Caco-2 (cell line): Measurements from ENCODE around the gene SMYD2. TPM values are rescaled to one million over a fixed set of nuclear protein-coding genes. Genes with fewer than 3 reads are reported as not detected.

Source experiments
- BruUV-seq: library from RNA; stranded (reverse); fragments of 400-500 nt; replicated peaks from 2 replicates; lab custom pipeline; 2021; lab: Mats Ljungman, UMichigan
- CTCF ChIA-PET: fragments of 300-600 bp; sonication (Branson Sonifier 250); formaldehyde crosslinking; loops from one replicate; lab custom pipeline; 2022; ENCODE audit warnings: antibody characterized with exemption; lab: Charles Lee
- POLR2A ChIA-PET: fragments of 300-600 bp; sonication (Branson Sonifier 250); formaldehyde crosslinking; loops from one replicate; lab custom pipeline; 2022; ENCODE audit warnings: antibody characterized with exemption; lab: Charles Lee
- DNase-seq, 2 experiments: peaks; one replicate each; pipeline versions ENCODE4 v3.0.0 to v3.0.0-alpha.2; 2020 to 2022
- H3K27me3 ChIP-seq: replicated peaks from 2 replicates; pipeline ENCODE4 v1.6.0; 2011; ENCODE audit warnings: low read length; ENCODE audit not compliant: control insufficient read depth, insufficient read depth
- H3K36me3 ChIP-seq: 2 replicates; pipeline ENCODE4 v1.5.1; 2011; ENCODE audit warnings: low read length; ENCODE audit not compliant: control insufficient read depth, insufficient read depth
- H3K4me1 ChIP-seq: fragments of 250-450 bp; sonication (Bioruptor Pico); 2 replicates; pipeline ENCODE4 v1.5.1; 2020; ENCODE audit warnings: mild to moderate bottlenecking
- H3K4me3 ChIP-seq: 2 replicates; pipeline ENCODE4 v1.5.1; 2011; ENCODE audit warnings: low read depth, mild to moderate bottlenecking, control low read depth, low read length
- H3K9me3 ChIP-seq: fragments of 250-450 bp; sonication (Bioruptor Pico); 2 replicates; pipeline ENCODE4 v1.5.1; 2020; ENCODE audit warnings: mild to moderate bottlenecking, moderate library complexity
- H3K27ac Mint-ChIP-seq: one replicate; pipeline ENCODE4 v1.8.0; 2022; ENCODE audit warnings: mixed read lengths; ENCODE audit not compliant: unreplicated experiment
- H3K27me3 Mint-ChIP-seq: one replicate; pipeline ENCODE4 v1.8.0; 2022; ENCODE audit warnings: mixed read lengths; ENCODE audit not compliant: insufficient read depth, unreplicated experiment
- H3K36me3 Mint-ChIP-seq: one replicate; pipeline ENCODE4 v1.8.0; 2022; ENCODE audit warnings: mild to moderate bottlenecking, mixed read lengths; ENCODE audit not compliant: insufficient read depth, unreplicated experiment
- H3K4me1 Mint-ChIP-seq: one replicate; pipeline ENCODE4 v1.8.0; 2022; ENCODE audit warnings: low read depth, mixed read lengths; ENCODE audit not compliant: unreplicated experiment
- H3K4me3 Mint-ChIP-seq: one replicate; pipeline ENCODE4 v1.8.0; 2022; ENCODE audit warnings: mild to moderate bottlenecking, moderate library complexity, mixed read lengths; ENCODE audit not compliant: unreplicated experiment
- H3K9me3 Mint-ChIP-seq: one replicate; pipeline ENCODE4 v1.8.0; 2022; ENCODE audit warnings: mixed read lengths; ENCODE audit not compliant: unreplicated experiment
- intact Hi-C: fragments of 100-400 bp; cut with micrococcal nuclease; formaldehyde crosslinking; loops from one replicate; pipeline ENCODE4 v1.10.0; 2022; ENCODE audit not compliant: unreplicated experiment
- total RNA-seq: library from RNA; stranded (reverse); gene quantifications from 2 replicates; pipeline ENCODE4 v1.2.3, GENCODE V29; 2022
- TF ChIP-seq, protein P1 (sequence below), 2 experiments: fragments of 200-600 bp in 1 of 2; IDR thresholded peaks; 1 replicate in 1 of 2; 2 replicates in 1 of 2; pipeline versions ENCODE4 v1.5.1 to v1.8.0; 2011 to 2022; ENCODE audit warnings: antibody characterized with exemption in 1 of 2, control low read depth in 1 of 2, inconsistent platforms in 1 of 2, low read depth in 1 of 2, low read length in 1 of 2, mild to moderate bottlenecking in 1 of 2, moderate library complexity in 1 of 2; ENCODE audit not compliant: insufficient read depth in 1 of 2, severe bottlenecking in 1 of 2, unreplicated experiment in 1 of 2

The SMYD2 gene
- total RNA-seq, 1 experiment from 2014 or later, result 182 TPM

DNA sequence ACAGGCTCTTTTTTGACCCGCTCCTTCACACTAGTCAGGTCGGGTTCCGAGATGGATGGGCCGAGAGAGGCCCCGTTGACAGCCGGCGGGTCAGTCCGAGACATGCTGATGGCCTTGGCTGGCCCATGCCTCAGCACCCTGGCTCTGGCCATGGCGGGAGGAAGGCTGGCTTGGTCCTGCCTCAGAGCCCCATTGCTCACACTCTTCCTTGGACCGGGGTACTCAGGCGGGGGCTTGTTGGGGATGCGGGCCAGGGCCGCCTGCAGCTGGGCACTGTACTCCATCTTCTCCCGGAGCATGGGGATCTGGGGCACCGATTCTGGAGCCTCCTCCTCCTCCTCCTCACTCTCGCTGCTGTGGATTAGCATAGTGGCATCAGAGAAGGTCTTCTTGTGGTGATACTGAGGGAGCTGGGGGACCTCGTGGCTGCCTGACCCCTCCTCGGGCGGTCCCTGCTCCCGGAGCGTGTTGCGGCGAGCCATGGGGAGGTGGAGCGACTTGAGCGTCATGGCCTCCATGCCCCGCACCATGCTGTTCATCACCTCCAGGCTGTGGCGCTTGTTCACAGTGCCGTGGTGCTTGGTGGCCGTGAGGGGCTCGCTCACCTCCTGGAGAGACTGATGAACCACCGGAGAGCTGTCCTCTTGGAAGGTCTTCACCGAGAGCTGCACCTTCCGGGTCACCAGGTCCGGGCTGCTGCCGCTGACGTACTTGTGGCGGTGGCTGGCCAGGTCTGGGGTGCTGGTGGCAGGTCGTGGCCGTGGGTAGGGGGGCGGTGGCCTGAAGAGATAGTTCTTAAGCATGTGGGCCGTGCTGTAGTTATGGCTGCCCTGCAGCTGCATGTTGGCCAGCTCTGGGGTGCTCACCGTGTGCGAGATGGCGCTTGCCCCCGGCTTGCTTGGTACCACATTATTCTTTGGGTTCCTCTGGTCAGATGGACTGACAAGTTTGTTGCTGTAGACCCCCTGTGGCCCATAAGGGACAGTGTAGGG, 102.7 kb downstream of the SMYD2 start:
- Mint-ChIP-seq H3K4me3 (no peak overlapping the region), H3K36me3 (peaks cover 99% of the 10 kb centered on the region), H3K27me3 (no peaks in the 10 kb centered on the region), H3K4me1 (peaks cover 23% of the 10 kb centered on the region), H3K9me3 (no peaks in the 10 kb centered on the region), H3K27ac (peak overlapping the region; percentile 50)
- no peak for DNase-seq
- Histone ChIP-seq H3K4me1 (peaks cover 35% of the 10 kb centered on the region), H3K36me3 (peaks cover 3% of the 10 kb centered on the region), H3K4me3 (no peak overlapping the region), H3K27me3 (no peaks in the 10 kb centered on the region), H3K9me3 (no peaks in the 10 kb centered on the region)
- BruUV-seq, result TSS peak; percentile 17
- ChIA-PET POLR2A (no interaction called here), CTCF (no interaction called here)
- TF ChIP-seq, protein P1, sequence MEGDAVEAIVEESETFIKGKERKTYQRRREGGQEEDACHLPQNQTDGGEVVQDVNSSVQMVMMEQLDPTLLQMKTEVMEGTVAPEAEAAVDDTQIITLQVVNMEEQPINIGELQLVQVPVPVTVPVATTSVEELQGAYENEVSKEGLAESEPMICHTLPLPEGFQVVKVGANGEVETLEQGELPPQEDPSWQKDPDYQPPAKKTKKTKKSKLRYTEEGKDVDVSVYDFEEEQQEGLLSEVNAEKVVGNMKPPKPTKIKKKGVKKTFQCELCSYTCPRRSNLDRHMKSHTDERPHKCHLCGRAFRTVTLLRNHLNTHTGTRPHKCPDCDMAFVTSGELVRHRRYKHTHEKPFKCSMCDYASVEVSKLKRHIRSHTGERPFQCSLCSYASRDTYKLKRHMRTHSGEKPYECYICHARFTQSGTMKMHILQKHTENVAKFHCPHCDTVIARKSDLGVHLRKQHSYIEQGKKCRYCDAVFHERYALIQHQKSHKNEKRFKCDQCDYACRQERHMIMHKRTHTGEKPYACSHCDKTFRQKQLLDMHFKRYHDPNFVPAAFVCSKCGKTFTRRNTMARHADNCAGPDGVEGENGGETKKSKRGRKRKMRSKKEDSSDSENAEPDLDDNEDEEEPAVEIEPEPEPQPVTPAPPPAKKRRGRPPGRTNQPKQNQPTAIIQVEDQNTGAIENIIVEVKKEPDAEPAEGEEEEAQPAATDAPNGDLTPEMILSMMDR (IDR thresholded peaks at IDR 0.05; ENCODE audit: insufficient read depth in 1 of 2, low read depth in 1 of 2, low read length in 1 of 2, severe bottlenecking in 1 of 2, unreplicated experiment in 1 of 2), result no peak
- intact Hi-C loops, result no loop called here

DNA sequence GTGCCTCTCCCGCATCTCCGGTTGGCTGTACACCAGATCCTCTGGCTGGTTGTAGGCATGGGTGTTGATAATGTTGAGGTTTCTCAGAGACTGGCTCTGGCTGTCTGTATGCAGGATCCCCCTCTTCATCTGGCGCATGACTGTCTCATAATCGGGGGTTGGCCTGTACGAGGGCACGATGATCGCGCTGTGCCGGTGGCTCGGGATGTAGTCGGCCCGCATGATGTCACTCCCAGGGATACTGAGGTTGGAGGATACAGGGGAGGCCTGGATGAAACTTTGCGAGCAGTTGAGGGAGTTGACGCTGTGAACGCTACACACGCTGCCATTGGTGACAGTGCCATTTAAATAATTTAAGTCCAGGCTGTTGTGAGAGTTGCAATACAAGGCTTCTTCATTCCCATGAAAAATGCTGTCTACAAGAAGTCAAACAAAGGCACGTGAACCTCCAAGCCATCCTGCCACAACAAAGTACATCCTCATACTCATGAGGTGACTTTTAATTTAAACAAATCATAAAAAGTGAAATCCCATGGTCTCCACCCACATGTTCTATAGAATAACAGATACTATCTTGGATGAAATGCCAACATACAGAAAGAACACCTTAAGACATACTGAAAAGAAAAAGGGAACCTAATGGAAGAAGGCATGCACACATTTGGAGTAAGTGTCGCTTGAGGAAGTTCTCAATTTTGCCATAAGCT, 103.6 kb downstream of the SMYD2 start:
- Histone ChIP-seq H3K9me3 (no peaks in the 10 kb centered on the region), H3K27me3 (no peaks in the 10 kb centered on the region), H3K4me1 (peaks cover 26% of the 10 kb centered on the region), H3K36me3 (peaks cover 3% of the 10 kb centered on the region), H3K4me3 (no peak overlapping the region)
- CTCF ChIA-PET, result no interaction called here
- H3K9me3 Mint-ChIP-seq, result no peaks in the 10 kb centered on the region
- POLR2A ChIA-PET, result no interaction called here
- no peak overlapping the region for H3K4me3 Mint-ChIP-seq
- peaks cover 21% of the 10 kb centered on the region for H3K4me1 Mint-ChIP-seq
- no TSS peak for BruUV-seq
- DNase-seq, result no peak
- peaks cover 99% of the 10 kb centered on the region for H3K36me3 Mint-ChIP-seq
- intact Hi-C loops, result no loop called here
- TF ChIP-seq, protein P1 (IDR thresholded peaks at IDR 0.05; ENCODE audit: insufficient read depth in 1 of 2, low read depth in 1 of 2, low read length in 1 of 2, severe bottlenecking in 1 of 2, unreplicated experiment in 1 of 2), result no peak
- H3K27me3 Mint-ChIP-seq, result no peaks in the 10 kb centered on the region
- peak overlapping the region; percentile 50 for H3K27ac Mint-ChIP-seq

DNA sequence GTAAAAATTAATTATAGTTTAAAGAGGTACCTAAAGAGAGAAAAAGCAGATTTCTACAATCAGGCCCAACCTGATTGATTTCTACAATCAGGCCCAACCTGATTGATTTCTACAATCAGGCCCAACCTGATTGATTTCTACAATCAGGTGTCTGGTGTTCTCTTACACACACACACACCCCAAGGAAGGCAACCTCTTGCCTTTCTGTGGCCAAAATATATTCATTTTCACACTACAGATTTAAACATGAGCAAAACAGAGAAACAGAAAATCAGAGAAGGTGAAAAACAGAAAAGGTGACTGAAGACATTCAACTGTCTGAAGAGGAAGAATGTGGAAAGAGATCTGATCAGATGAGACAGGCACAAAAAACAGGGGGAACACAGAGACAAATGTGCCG, 104.5 kb downstream of the SMYD2 start:
- H3K9me3 ChIP-seq, result no peaks in the 10 kb centered on the region
- Mint-ChIP-seq H3K4me3 (no peak overlapping the region), H3K4me1 (peaks cover 15% of the 10 kb centered on the region), H3K27me3 (no peaks in the 10 kb centered on the region), H3K9me3 (no peaks in the 10 kb centered on the region), H3K36me3 (peaks cover 99% of the 10 kb centered on the region), H3K27ac (no peak overlapping the region)
- ChIA-PET CTCF (no interaction called here), POLR2A (no interaction called here)
- no TSS peak for BruUV-seq
- no peaks in the 10 kb centered on the region for H3K27me3 ChIP-seq
- H3K4me1 ChIP-seq, result peaks cover 17% of the 10 kb centered on the region
- DNase-seq, result no peak
- peaks cover 3% of the 10 kb centered on the region for H3K36me3 ChIP-seq
- H3K4me3 ChIP-seq, result no peak overlapping the region
- intact Hi-C loops, result no loop called here
- TF ChIP-seq, protein P1 (IDR thresholded peaks at IDR 0.05; ENCODE audit: insufficient read depth in 1 of 2, low read depth in 1 of 2, low read length in 1 of 2, severe bottlenecking in 1 of 2, unreplicated experiment in 1 of 2), result no peak
